Retinal pigment epithelial cell (primary cell): ENCODE results near the gene NSF.

Experiments used
- DNase-seq: peaks from one replicate; pipeline ENCODE4 v3.0.0-alpha.2; 2010; ENCODE audit warnings: low read depth
- H3K4me3 ChIP-seq: 2 replicates; pipeline ENCODE4 v1.5.1; 2011; ENCODE audit warnings: mild to moderate bottlenecking, low read length, control low read depth, moderate library complexity
- CTCF ChIP-seq: conservative IDR thresholded peaks from 2 replicates; pipeline ENCODE4 v1.5.1; 2011; ENCODE audit warnings: low read depth, low read length, control low read depth, inconsistent platforms

Gene NSF

DNA sequence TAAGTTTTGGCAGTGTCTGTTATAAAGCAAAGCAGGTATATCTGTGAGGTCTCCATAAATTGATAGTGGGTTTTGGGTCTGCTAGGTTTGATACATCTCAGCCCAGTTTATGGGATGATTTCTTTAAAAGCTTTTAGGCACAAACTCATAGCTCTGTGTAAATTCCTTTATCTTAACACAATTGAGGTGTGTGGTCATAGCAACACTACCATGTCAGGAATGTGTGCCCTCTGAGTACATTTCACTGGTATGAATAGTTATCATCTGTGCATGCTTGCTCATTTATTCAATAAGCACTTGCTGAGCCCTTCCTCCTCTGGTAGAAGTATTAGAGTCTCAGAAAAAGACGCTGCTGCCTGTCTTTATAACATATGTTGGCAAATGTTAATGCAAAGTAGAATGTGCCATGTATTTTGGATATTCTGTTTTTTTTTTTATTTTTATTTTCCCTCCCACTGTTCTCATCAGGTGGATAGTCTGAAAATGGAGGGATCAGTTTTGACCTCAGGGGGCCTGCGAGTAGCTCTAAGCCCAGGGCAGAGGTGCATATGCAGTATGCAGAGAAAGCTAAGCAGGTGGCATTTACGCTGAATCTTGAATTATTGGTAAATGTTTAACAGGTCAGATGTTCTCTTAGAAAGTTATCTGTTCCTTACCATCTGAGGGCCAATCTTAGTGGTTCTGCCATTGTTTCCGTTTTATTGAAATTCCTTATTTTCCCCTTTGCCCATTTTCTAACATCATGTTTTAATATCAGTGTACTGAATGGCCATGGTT is 137.3 kb downstream of the NSF start:
- no peak overlapping the region for H3K4me3 ChIP-seq
- peak; percentile 41 for DNase-seq
- no peak for TF ChIP-seq CTCF

GRCh38 chr17:46730026-46730425 is 139.6 kb downstream of the NSF start:
- DNase-seq: no peak
- H3K4me3 ChIP-seq: no peak overlapping the region
- no peak for TF ChIP-seq CTCF

GRCh38 chr17:46730679-46731078 is 140.2 kb downstream of the NSF start:
- TF ChIP-seq CTCF: no peak
- H3K4me3 ChIP-seq: no peak overlapping the region
- no peak for DNase-seq

- no peak for TF ChIP-seq CTCF
- no peak overlapping the region for H3K4me3 ChIP-seq
- no peak for DNase-seq
Observed at GRCh38 chr17:46732160-46732559, 141.7 kb downstream of the NSF start.

- DNase-seq: no peak
- no peak overlapping the region for H3K4me3 ChIP-seq
- no peak for TF ChIP-seq CTCF
Observed at GRCh38 chr17:46732754-46733398, 142.4 kb downstream of the NSF start.

GRCh38 chr17:46733837-46734475 is 143.5 kb downstream of the NSF start:
- TF ChIP-seq CTCF: no peak
- H3K4me3 ChIP-seq: no peak overlapping the region
- DNase-seq: no peak
